NCI-H69 (cell line): ENCODE measurements around the gene RYR2.

Source experiments
- DNase-seq: peaks from one replicate; lab custom pipeline; 2025; lab: John Stamatoyannopoulos, UW

RYR2 gene

GRCh38 chr1:237457573-237457972 is 415.6 kb downstream of the RYR2 start:
- DNase-seq: no peak

GRCh38 chr1:237467320-237467719 is 425.3 kb downstream of the RYR2 start:
- DNase-seq: no peak

- DNase-seq: peak; percentile 62
These were observed 428.8 kb downstream of the RYR2 start for GRCh38 chr1:237470712-237471338.

DNA sequence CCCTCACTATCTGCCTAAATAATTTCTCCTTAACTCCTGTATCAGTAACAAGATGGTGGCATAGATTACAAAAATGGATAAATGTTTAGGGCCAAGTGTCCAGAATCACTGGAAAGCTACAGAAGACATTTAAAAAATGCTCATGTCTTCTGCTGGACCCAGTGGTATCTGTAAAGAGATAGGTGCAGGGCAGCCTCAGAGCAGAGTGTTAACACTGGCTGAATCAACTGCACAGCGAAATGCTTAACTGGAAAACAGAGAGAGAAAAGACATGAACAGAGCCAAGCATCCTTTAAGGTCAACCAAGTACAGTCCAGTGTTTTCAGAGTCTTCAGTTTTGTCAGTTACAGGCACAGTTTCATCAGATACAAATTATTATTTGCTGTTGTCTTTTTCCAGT is 429.4 kb downstream of the RYR2 start:
- DNase-seq: no peak

- DNase-seq: no peak
These were observed 430.0 kb downstream of the RYR2 start for GRCh38 chr1:237471956-237472355.

- DNase-seq: no peak
These were observed 431.9 kb downstream of the RYR2 start for GRCh38 chr1:237473854-237474253.

DNA sequence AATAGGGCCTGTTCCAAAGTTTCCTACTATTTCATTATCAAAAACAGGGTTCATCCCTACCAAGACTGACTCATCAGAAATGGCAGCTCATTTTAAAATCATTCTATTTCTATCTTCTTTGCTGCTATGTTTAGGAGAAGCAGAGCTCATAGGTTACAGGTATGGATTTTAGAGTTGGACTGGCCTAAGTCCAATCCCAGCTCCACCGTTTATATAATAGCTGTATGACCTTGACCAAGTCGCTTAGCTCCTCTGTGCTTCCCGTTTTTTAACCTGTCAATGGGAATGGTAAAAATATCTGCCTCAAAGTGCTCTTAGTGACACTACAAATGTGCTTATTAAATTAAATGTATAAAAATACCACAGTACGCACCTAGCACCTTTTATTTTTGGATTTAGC is 436.1 kb downstream of the RYR2 start:
- DNase-seq: no peak

DNA sequence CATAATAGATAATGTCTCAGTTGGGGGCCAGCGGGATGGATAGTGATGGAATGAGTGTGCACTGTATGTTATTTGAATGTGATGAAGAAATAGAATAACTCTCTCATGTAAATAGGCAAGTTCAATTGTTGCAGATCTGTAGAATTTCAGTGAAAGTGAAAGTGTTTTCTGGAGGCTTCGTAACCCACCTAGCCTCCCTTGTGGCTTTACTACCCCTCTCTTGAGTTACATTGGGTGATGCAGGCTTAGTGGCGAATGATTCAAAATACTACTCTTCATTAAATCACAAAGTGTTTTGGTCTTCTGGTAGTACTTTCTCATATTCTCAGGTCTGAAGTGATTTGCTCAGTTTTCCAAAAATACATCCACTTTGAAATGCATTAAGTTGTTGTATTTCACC is 436.9 kb downstream of the RYR2 start:
- DNase-seq: no peak

- no peak for DNase-seq
These were observed 440.8 kb downstream of the RYR2 start for GRCh38 chr1:237482777-237483176.

GRCh38 chr1:237492359-237492758 is 450.4 kb downstream of the RYR2 start:
- peak; percentile 13 for DNase-seq

DNA sequence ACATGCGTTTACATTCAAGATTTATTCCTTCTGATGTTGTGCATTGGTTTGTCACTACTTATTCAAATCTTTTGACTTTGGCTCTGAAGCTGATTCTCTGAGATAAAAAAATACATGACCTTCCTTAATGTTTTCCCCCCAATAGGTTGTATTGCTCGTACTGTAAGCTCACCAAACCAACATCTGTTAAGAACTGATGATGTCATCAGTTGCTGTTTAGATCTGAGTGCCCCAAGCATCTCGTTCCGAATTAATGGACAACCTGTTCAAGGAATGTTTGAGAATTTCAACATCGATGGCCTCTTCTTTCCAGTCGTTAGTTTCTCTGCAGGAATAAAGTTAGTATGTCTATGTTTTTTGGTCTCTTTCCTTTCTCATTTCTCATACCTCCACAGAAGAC is 458.6 kb downstream of the RYR2 start:
- no peak for DNase-seq

DNA sequence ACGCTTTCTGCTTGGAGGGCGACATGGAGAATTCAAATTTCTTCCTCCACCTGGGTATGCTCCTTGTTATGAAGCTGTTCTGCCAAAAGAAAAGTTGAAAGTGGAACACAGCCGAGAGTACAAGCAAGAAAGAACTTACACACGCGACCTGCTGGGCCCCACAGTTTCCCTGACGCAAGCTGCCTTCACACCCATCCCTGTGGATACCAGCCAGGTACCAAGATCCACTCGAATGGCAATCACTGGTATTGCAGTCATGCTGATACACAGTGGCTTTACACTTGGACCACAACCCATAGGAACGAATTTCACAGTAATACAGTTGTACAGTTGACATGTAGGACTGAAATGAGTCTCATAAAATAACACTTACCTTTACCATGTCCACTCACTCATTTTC is 461.3 kb downstream of the RYR2 start:
- no peak for DNase-seq

DNA sequence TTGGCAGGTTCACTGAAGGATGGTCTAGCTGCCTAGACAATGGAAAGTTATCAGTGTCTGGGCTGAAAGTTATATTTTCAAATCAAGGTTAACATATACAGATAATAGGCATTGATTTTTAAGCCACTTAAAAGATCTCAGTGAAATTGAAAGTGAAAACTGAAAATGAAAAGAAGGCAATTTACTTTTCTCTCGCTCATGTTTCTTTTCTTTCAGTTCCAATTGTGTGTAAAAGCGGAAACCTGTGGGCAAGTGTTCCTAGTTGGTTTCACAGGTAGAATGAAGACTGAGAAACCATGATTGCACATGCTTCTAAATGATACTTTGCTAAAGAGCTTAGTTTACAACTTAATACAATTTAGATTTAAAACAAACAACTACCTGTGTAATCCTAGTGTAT is 465.0 kb downstream of the RYR2 start:
- no peak for DNase-seq

DNA sequence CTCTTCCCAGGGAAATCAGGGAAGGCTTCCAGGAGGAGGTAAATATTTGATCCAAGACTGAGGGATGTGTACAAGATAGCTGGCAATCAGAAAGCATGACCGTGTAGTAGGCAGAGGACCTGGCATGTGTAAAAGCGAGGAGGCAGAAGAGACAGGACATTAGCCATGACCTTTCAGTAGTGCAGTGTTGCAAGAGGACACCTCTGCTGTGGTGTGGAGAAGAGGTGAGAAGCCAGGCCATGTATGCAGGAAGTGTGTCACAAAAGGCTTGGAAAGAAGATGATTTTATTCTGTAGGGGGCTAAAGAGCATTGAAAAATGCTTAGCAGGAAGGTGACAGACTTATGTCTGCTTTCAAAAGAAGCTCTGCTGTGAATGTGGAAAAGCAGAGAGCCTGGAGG is 467.8 kb downstream of the RYR2 start:
- DNase-seq: no peak

DNA sequence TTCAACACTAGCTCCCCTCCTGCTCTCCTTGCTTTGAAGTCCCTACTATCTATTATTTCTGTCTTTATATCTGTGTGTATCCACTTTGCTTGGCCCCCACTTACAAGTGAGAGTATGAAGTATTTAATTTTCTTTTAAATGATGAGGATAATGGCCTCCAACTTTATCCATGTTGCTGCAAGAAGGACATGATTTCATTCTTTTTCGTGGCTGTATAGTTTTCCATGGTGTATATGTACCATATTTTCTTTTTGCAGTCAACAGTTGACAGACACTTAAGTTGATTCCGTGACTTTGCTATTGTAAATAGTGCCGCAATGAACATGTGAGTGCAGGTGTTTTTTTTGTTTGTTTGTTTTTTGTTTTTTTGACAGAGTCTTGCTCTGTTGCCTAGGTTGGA is 483.1 kb downstream of the RYR2 start:
- DNase-seq: no peak

DNA sequence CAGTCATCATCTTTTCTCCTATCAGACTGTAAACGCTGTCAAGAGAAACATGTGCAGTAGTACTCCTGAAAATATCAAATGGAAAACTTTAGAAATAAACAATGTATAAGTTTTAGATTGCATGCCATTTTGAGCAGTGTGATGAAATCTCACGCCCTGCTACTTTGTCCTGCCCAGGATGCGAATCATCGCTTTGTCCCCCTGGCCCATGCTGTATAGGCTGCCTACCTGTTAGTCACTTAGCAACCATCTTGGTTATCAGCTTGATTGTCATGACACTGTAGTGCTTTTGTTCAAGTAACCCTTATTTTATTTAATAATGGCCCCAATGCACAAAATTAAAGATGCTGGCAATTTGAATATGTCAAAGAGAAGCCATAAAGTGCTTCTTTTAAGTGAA is 485.8 kb downstream of the RYR2 start:
- no peak for DNase-seq

DNA sequence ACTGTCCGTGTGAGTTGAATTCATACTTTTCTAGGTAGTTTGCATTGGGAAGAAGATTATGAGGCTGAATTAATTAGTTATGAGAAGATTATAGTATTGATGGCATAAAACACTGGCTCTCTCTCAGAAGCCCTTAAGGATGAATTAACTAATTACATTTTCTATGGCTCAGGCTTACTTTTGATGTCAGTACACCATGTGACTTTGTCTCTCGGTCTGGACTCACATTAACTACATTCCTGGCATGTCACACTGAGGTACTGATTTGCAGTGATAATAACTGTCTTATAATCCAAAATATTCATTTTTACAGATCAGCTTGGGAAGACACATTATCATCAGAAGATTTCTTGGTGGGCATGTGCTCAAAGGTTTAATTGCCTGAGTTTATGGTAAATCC is 486.6 kb downstream of the RYR2 start:
- no peak for DNase-seq

DNA sequence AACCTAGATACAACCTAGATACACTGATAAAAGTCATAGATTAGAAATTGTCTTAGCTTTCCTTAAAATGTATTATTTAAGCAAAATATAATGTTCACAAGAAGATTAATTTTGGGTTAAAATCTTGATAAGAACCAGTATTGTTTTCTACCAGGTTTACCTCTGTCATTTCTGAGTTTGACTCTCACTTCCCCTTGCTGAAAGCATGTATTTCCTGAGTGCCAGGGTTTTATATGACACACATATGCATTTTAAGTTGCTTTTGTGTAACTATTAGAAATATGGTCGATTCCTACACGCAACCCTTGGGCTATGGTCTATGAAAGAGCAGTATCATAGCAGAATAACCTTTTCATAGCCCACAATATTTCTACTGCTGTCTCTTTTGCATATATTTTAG is 497.1 kb downstream of the RYR2 start:
- DNase-seq: no peak

- no peak for DNase-seq
These were observed 500.8 kb downstream of the RYR2 start for GRCh38 chr1:237542525-237543418.

DNA sequence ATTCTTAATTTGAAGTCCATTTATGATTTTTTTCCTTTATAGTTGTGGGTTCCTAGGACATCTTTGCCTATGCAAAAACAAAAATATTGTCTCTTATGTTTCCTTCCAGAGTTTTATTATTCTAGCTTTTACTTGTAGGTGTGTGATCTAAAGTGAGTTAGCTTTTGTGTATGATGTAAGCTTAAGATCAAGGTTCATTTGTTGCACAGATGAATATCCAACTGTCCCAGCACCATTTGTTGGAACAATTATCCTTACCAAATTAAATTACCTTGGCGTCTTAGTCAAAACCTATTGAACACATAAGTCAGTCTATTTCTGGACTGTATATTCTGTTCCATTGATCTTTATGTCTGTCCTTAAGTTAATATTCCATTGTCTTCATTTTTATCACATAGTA is 511.1 kb downstream of the RYR2 start:
- DNase-seq: no peak

GRCh38 chr1:237556911-237557310 is 514.9 kb downstream of the RYR2 start:
- no peak for DNase-seq

GRCh38 chr1:237562242-237562823 is 520.3 kb downstream of the RYR2 start:
- DNase-seq: peak; percentile 80

DNA sequence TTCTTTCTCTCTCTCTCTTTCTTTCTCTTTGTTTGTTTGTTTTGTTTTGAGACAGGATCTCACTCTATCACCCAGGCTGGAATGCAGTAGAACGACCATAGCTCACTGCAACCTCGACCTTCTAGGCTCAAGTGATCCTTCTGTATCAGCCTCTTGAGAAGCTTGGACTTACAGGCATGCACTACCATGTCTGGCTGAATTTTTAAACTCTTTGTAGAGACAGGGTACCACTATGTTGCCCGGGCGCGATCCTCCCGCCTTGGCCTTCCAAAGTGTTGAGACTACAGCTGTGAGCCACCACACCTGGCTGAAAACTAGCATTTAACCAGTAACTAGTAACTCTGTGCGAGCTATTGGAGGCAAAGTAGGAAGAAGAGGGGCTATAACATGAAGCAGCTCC is 523.3 kb downstream of the RYR2 start:
- DNase-seq: no peak
